GM18502 (cell line): Measurements from ENCODE around the gene SLC2A13.
A peak's percentile ranks its signal among the peaks of the same experiment; 100 is the strongest.
"Not testable (repeated sequence)": the region's sequence is repeated elsewhere in the genome, so short reads cannot be mapped to it uniquely, and the experiment has no call there.

ENCODE experiments used
- ATAC-seq: cut with Tn5 transposase; IDR thresholded peaks from one replicate; pipeline ENCODE4 v1.9.1; 2021; ENCODE audit warnings: mild to moderate bottlenecking; ENCODE audit not compliant: unreplicated experiment, poor library complexity

SLC2A13 gene

GRCh38 chr12:40044396-40044795, 61.5 kb downstream of the SLC2A13 start:
- no peak for ATAC-seq

DNA sequence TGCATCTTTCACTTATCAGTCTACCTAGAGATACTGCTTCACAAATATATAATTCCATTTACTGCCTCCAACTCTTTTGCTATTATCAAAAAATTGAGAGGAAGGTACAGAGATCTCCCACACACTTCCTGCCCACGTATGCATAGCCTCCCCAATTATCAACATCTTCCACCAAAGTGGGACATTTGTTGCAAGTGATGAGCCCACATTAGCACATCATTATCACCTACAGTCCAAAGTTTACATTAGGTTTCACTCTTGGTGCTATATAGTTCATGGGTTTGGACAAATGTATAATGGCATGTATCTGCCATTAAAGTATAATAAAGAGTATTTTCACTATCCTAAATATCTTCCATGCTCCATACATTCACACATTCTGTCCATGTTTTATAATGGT, 66.3 kb downstream of the SLC2A13 start:
- no peak for ATAC-seq

DNA sequence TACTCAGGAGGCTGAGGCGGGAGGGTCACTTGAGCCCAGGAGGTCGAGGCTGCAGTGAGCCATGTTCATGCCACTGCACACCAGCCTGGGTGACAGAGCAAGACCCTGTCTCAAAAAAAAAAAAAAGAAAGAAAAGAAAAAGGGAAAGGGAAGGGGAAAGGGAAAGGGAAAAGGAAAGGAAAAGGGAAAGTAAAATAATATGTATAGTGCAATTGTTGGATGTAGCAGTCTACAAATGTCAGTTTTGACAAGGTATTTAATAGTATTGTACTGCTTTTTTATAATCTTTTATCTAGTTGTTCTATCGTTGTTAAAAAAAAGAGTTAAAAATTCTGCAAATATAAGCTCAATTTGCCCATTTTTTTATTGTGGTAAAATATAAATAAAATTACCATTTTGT, 67.3 kb downstream of the SLC2A13 start:
- no peak for ATAC-seq

DNA sequence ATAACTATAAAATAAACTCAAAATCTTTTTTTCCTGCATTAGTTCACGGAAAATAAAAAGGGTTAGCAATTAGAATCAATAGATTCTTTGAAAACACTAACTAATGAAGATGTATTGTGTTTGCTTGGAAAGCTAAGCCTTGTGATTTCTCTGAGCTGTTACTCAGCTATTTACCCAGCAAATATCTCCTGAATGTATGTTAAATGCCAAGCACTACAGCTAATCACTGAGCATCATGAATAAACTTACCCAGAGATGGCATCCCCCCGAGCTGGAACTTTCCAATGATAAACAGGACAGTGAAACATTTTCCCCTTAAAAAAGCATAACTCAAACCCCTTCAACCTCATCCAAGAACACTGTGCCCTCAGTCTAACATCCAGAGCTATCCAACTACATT, 71.2 kb downstream of the SLC2A13 start:
- ATAC-seq: no peak

DNA sequence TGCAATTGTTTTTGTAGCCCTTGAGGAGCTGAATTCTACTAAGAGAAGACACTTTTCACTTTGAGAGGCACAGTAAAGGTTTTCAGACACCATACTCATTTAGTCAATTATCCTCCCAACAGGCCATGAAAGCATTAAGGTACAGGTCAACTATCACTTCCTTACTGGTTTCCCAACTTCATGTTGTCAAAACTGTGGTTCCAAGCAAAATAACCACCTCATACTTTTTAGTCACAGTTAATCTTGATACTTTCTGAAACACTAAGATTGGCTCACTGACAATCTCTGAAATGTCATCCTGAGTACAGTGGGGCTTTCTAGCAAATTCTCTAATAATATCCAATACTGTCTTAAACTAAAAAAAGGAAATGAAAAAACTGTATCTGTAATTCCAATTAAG, 71.7 kb downstream of the SLC2A13 start:
- ATAC-seq: no peak

- ATAC-seq: no peak
Measured at GRCh38 chr12:40033242-40033630, 72.6 kb downstream of the SLC2A13 start.

- ATAC-seq: no peak
Measured at GRCh38 chr12:40032433-40033241, 73.2 kb downstream of the SLC2A13 start.

GRCh38 chr12:40031965-40032364, 73.9 kb downstream of the SLC2A13 start:
- no peak for ATAC-seq

- not testable (repeated sequence) for ATAC-seq
Measured at GRCh38 chr12:40030970-40031369, 74.9 kb downstream of the SLC2A13 start.

GRCh38 chr12:40028296-40028695, 77.6 kb downstream of the SLC2A13 start:
- ATAC-seq: no peak

GRCh38 chr12:40022850-40023249, 83.0 kb downstream of the SLC2A13 start:
- no peak for ATAC-seq

GRCh38 chr12:40020261-40020691, 85.6 kb downstream of the SLC2A13 start:
- ATAC-seq: no peak

DNA sequence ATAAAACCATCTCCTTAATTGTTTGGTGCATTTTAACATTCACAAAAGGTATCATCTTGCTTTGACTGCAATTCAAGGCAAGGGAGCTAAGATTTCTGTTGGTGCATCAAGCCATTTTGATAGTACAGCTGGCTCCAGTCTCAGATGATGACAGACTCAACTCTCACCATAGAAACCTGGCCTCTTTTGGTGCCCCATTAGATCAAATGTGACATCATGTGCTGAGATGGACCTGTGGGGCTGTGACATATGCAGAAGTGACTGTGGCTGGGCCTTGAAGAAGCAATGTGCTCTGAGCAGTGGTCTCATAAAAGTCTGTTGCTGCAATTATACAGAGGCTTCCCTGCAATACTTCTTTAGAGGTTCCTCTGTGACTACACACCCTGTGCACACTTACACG, 88.4 kb downstream of the SLC2A13 start:
- no peak for ATAC-seq

- ATAC-seq: no peak
Measured at GRCh38 chr12:40016980-40017379, 88.9 kb downstream of the SLC2A13 start.

DNA sequence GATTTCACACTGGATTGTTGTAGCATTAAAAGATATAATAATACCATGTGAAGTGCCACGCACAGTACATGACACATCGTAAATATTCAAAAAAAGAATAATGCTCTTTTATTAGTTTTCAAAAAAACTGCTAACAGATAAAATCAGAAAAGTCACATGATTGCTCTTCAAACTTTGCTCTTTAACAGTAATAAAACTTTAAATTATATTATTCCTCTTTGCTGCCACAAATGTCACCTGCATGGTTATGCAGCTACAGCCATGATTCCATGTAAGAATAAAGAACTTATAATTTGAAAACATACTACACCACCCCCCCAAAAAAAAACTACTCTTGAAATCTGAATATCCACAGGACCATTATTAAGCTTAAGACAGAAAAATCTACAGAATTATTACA, 90.0 kb downstream of the SLC2A13 start:
- no peak for ATAC-seq

DNA sequence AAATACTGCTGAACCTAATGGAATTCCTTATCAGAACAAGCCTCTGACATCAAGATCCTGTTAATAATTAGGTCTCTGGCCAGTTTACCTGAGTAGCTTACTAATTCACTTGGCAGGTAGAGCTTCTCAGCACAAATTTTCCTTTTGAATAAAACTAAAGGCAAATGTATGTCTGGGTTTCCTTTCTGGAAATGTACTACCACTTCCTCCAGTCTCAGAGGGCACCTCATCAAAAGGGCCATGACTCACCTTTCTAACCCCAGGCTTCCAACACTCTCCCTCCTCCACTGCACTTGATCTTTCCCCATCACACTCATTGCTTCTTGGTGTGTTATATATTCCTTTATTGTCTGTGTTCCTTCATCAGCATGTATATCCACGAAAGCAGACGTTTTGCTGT, 90.5 kb downstream of the SLC2A13 start:
- no peak for ATAC-seq

GRCh38 chr12:40013847-40014246, 92.0 kb downstream of the SLC2A13 start:
- no peak for ATAC-seq

GRCh38 chr12:40013292-40013691, 92.6 kb downstream of the SLC2A13 start:
- no peak for ATAC-seq

DNA sequence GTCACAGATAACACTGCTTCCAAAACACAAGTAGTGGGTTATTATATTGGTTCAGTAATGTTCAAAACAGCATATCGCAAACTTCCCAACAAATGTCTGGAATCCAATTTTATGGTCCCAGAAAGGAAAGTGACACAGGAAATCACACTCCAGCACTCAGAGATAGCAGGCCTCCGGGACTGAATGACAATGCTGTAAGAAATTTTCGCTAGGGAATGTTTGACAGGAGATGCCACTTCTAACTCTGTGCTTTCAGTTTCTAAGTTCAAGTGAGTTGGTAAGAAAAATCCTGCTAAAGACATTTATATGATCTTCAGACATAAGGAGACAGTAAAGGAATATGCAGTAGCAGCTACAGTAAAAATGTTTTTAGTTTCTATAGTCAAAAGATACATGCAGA, 93.2 kb downstream of the SLC2A13 start:
- no peak for ATAC-seq

GRCh38 chr12:40011775-40012129, 94.1 kb downstream of the SLC2A13 start:
- ATAC-seq: peak; percentile 32

DNA sequence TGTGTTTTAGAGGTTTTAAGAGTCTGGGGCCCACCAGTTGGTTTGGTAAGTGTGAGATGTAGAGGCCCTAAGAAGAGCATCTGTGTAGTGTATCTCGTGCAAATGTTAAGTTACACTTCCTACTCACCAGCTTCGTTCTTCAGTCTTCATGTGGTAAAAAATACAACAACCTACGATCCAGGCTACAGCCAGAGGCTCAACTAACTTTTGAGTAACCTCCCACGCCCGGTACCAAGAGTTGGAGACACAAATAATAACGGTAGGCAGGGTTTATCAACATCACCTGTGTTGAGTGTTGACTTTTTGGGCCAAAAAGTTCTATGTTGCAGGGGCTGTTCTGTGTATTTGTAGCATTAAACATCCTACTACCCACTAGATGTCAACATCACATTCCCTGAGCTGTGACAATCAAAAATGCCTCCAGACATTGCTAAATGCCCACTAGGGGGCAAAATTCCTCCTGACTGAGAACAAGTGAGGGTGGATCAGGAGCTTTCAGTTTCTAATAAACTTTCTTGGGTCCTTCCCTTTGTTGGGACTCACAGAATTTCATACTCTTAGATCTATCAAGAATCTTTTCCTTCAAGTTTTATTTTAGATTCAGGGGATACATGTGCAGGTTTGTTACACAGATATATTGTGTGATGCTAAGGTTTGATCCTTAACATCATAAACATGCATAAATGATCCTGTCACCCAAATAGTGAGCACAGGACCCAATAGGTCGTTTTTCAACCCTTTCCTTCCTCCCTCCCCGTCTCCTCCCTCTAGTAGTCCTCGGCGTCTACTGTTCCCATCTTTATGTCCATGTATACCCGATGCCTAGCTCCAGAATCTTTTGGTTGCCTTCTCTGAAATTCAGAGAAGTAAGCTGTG, 94.7 kb downstream of the SLC2A13 start:
- peak; percentile 97 for ATAC-seq
